Ovary (tissue), 3 donors: ENCODE data around the gene CIC.

ENCODE experiments used
- CTCF ChIP-seq, 3 donors: fragments of 450-650 bp in 2 of 3; fragments of 200-600 bp in 1 of 3; IDR thresholded peaks; one replicate each; pipeline versions ENCODE4 v1.5.1 to v1.8.0; 2016 to 2022; ENCODE audit warnings: antibody characterized with exemption in 3 of 3, mild to moderate bottlenecking in 1 of 3
- EP300 ChIP-seq: sonication (generic); formaldehyde crosslinking; IDR thresholded peaks from one replicate; pipeline ENCODE4 v1.6.1; 2017; ENCODE audit warnings: antibody characterized with exemption
- donor health status: DM: no; HTN: no; CAD: no.

GRCh38 chr19:42269478-42270345 lies 660 bp downstream of the CIC start:
- no peak for TF ChIP-seq CTCF (IDR thresholded peaks at IDR 0.05)
- no peak for TF ChIP-seq EP300
